Smooth muscle cell (in vitro differentiated cells): ENCODE data around the gene PRPF38A. TPM values are rescaled to one million over a fixed set of nuclear protein-coding genes. Genes with fewer than 3 reads are reported as not detected.
A peak's percentile ranks its signal among the peaks of the same experiment; 100 is the strongest.
"Not testable (repeated sequence)": the region's sequence is repeated elsewhere in the genome, so short reads cannot be mapped to it uniquely, and the experiment has no call there.

ENCODE experiments used
- DNase-seq: peaks from one replicate; lab custom pipeline; 2025; ENCODE audit not compliant: unreplicated experiment; lab: John Stamatoyannopoulos, UW
- H2AFZ ChIP-seq: fragments of 200-600 bp; sonication (generic); 2 replicates; pipeline ENCODE4 v1.6.0; 2016; ENCODE audit warnings: antibody characterized with exemption, low read depth, mild to moderate bottlenecking
- H3F3A ChIP-seq: fragments of 200-600 bp; sonication (generic); 2 replicates; pipeline ENCODE4 v1.6.0; 2017; ENCODE audit warnings: antibody characterized with exemption, low read depth
- H3K27ac ChIP-seq: fragments of 200-600 bp; sonication (generic); 2 replicates; pipeline ENCODE4 v1.5.1; 2016; ENCODE audit warnings: low read depth, mild to moderate bottlenecking
- H3K27me3 ChIP-seq: fragments of 200-600 bp; sonication (generic); 2 replicates; pipeline ENCODE4 v1.6.1; 2016; ENCODE audit warnings: low read depth, mild to moderate bottlenecking
- H3K36me3 ChIP-seq: fragments of 200-600 bp; sonication (generic); 2 replicates; pipeline ENCODE4 v1.5.1; 2016; ENCODE audit warnings: low read depth
- H3K4me1 ChIP-seq: fragments of 200-600 bp; sonication (generic); 2 replicates; pipeline ENCODE4 v1.5.1; 2016; ENCODE audit warnings: low read depth
- H3K4me2 ChIP-seq: fragments of 200-600 bp; sonication (generic); 2 replicates; pipeline ENCODE4 v1.6.0; 2016; ENCODE audit warnings: mild to moderate bottlenecking
- H3K4me3 ChIP-seq: fragments of 200-600 bp; sonication (generic); 2 replicates; pipeline ENCODE4 v1.5.1; 2016; ENCODE audit warnings: mild to moderate bottlenecking
- H3K79me2 ChIP-seq: fragments of 200-600 bp; sonication (generic); 2 replicates; pipeline ENCODE4 v1.6.0; 2016; ENCODE audit warnings: low read depth, mild to moderate bottlenecking
- H3K9ac ChIP-seq: fragments of 200-600 bp; sonication (generic); 2 replicates; pipeline ENCODE4 v1.6.0; 2016; ENCODE audit warnings: low read depth
- H3K9me3 ChIP-seq: fragments of 200-600 bp; sonication (generic); replicated peaks from 2 replicates; pipeline ENCODE4 v1.5.1; 2016; ENCODE audit warnings: low read depth
- H4K20me1 ChIP-seq: fragments of 200-600 bp; sonication (generic); 2 replicates; pipeline ENCODE4 v1.6.0; 2016; ENCODE audit warnings: low read depth
- WGBS: methylation state at CpG from one replicate; pipeline ENCODE4 v1.1.7; 2016; ENCODE audit warnings: low lambda C conversion rate; 5-methylcytosine and 5-hydroxymethylcytosine counted together
- polyA plus RNA-seq: library from polyadenylated mRNA; unstranded; fragments of >200 nt; fragmentation: Nextera tagmentation; extraction: Ambion mirVana; gene quantifications from 2 replicates; pipeline ENCODE4 v1.2.1, GENCODE V29; 2016
- total RNA-seq: library from RNA; depleted of rRNA; stranded (reverse); fragments of >200 nt; gene quantifications from 2 replicates; pipeline ENCODE4 v1.2.3, GENCODE V29; 2014
- TF ChIP-seq, protein P1 (sequence below): fragments of 200-600 bp; sonication (generic); IDR thresholded peaks from 2 replicates; pipeline ENCODE4 v1.5.1; 2017; ENCODE audit warnings: borderline replicate concordance, mild to moderate bottlenecking, antibody characterized with exemption; ENCODE audit not compliant: insufficient read depth, poor library complexity, severe bottlenecking

The PRPF38A gene
- total and polyA plus RNA-seq, 2 experiments from 2014 or later, result 23.2 to 28.0 TPM

DNA sequence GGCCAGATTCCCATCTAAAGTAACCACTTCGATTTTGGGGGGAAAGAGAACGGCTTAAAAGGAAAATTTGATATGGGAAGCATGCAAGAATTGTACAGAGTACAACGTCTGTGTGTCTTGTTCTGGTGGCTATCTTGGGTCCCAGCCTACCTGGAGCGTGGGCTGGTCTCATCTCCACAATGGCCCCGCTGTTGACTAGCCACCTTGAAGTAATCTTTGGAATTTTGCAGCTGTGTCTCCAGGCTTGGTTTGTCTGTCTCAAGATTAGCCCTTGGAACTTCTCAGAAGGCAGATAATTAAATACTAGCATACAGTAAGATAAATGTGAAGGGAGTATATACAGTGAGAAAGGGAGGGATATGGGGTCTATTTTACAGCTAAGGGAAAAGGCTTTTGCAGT, 37.1 kb upstream of the PRPF38A start:
- Histone ChIP-seq H3K9me3 (no peaks in the 10 kb centered on the region), H3K27ac (no peak overlapping the region), H3K36me3 (no peaks in the 10 kb centered on the region), H3K4me2 (no peak overlapping the region), H3F3A (peaks cover 5% of the 10 kb centered on the region), H3K9ac (no peak overlapping the region), H3K79me2 (peaks cover 12% of the 10 kb centered on the region), H4K20me1 (peaks cover 11% of the 10 kb centered on the region), H3K27me3 (no peaks in the 10 kb centered on the region), H3K4me1 (peaks cover 9% of the 10 kb centered on the region), H3K4me3 (no peak overlapping the region), H2AFZ (no peak overlapping the region)
- DNase-seq, result no peak
- TF ChIP-seq, protein P1, sequence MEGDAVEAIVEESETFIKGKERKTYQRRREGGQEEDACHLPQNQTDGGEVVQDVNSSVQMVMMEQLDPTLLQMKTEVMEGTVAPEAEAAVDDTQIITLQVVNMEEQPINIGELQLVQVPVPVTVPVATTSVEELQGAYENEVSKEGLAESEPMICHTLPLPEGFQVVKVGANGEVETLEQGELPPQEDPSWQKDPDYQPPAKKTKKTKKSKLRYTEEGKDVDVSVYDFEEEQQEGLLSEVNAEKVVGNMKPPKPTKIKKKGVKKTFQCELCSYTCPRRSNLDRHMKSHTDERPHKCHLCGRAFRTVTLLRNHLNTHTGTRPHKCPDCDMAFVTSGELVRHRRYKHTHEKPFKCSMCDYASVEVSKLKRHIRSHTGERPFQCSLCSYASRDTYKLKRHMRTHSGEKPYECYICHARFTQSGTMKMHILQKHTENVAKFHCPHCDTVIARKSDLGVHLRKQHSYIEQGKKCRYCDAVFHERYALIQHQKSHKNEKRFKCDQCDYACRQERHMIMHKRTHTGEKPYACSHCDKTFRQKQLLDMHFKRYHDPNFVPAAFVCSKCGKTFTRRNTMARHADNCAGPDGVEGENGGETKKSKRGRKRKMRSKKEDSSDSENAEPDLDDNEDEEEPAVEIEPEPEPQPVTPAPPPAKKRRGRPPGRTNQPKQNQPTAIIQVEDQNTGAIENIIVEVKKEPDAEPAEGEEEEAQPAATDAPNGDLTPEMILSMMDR, result no peak
- WGBS, result 95% methylated on average over 5 of the region's 5 CpGs

DNA sequence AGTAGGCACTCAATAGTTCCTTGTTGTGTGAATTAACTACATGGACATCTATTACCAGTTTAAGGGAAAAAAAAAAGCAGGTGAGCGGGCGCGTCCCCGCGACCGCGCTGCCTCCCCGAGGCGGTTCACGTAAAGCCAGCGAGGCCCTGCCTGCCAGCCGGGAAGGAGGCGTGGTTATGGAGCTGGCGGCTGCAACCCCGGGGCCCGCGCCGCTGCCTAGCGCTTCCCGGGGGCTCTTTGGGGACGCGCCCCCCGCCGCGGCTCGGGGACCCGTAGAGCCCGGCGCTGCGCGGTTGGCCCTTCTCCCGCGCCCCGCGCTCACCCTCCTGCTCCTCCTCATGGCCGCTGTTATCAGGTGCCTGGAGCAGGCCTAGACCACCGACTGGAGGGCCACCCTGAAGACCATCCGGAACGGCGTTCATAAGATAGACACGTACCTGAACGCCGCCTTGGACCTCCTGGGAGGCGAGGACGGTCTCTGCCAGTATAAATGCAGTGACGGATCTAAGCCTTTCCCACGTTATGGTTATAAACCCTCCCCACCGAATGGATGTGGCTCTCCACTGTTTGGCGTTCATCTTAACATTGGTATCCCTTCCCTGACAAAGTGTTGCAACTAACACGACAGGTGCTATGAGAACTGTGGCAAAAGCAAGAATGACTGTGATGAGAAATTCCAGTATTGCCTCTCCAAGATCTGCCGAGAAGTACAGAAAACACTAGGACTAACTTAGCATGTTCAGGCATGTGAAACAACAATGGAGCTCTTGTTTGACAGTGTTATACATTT, 35.8 kb upstream of the PRPF38A start:
- TF ChIP-seq, protein P1, result no peak
- Histone ChIP-seq H3K4me1 (peaks cover 9% of the 10 kb centered on the region), H3K4me3 (peak overlapping the region; percentile 68), H3K79me2 (peaks cover 12% of the 10 kb centered on the region), H3K4me2 (peak overlapping the region; percentile 93), H3K9me3 (no peaks in the 10 kb centered on the region), H2AFZ (peak overlapping the region; percentile 84), H4K20me1 (peaks cover 11% of the 10 kb centered on the region), H3K27ac (peak overlapping the region; percentile 21), H3K9ac (no peak overlapping the region), H3K36me3 (no peaks in the 10 kb centered on the region), H3F3A (peaks cover 5% of the 10 kb centered on the region), H3K27me3 (no peaks in the 10 kb centered on the region)
- peak; percentile 4 for DNase-seq
- WGBS, result 5% methylated on average over 41 of the region's 51 CpGs

DNA sequence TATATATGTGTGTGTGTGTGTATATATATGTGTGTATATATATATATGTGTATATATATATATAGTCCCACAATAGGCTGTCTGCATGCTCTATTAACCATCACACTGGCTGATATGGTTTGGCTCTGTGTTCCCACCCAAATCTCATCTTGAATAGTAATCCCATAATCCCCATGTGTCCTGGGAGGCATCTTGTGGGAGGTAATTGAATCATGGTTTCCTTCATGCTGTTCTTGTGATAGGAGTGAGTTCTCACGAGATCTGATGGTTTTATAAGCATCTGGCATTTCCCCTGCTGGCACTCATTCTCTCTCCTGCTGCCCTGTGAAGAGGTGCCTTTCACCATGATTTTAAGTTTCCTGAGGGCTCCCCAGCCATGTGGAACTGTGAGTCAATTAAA, 34.6 kb upstream of the PRPF38A start:
- H3F3A ChIP-seq, H3K27ac ChIP-seq, H2AFZ ChIP-seq, H3K9ac ChIP-seq, H3K27me3 ChIP-seq, H3K4me3 ChIP-seq, H4K20me1 ChIP-seq, DNase-seq, H3K79me2 ChIP-seq, H3K4me1 ChIP-seq, H3K4me2 ChIP-seq, H3K36me3 ChIP-seq, H3K9me3 ChIP-seq: not testable (repeated sequence)
- 22% methylated on average over 1 of the region's 1 CpG for WGBS

DNA sequence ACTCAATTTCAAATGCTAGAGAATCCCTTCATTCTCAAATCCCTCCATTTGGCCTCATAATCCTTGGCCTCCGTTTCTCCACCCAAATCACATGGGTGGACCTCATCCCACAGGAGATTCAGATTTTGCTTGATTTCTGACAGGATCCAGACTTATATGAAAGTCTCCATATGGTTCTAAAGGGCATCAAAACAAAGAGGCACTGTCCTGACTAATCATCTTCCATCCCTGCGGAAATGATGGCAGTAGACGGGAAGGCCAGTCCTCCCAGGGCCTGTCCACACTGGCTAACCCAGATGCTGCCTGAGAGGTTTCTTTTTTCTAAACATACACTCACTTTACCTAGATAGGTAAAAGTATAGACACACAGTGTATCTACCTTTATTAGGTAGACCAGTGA, 19.0 kb upstream of the PRPF38A start:
- no peaks in the 10 kb centered on the region for H3K36me3 ChIP-seq
- H3K4me3 ChIP-seq, result no peak overlapping the region
- H3K4me1 ChIP-seq, result no peaks in the 10 kb centered on the region
- no peaks in the 10 kb centered on the region for H3K9me3 ChIP-seq
- no peaks in the 10 kb centered on the region for H3F3A ChIP-seq
- H3K27me3 ChIP-seq, result no peaks in the 10 kb centered on the region
- TF ChIP-seq, protein P1, result no peak
- H4K20me1 ChIP-seq, result no peaks in the 10 kb centered on the region
- no peak overlapping the region for H3K9ac ChIP-seq
- no peaks in the 10 kb centered on the region for H3K79me2 ChIP-seq
- WGBS, result 89% methylated on average over 3 of the region's 3 CpGs
- H3K27ac ChIP-seq, result no peak overlapping the region
- no peak overlapping the region for H3K4me2 ChIP-seq
- no peak for DNase-seq
- no peak overlapping the region for H2AFZ ChIP-seq
